GM19467 (cell line): ENCODE results near the gene CLTB.
"Not testable (repeated sequence)": the region's sequence is repeated elsewhere in the genome, so short reads cannot be mapped to it uniquely, and the experiment has no call there.

Experiments
- ATAC-seq: cut with Tn5 transposase; IDR thresholded peaks from one replicate; pipeline ENCODE4 v1.9.1; 2021; ENCODE audit warnings: mild to moderate bottlenecking, moderate library complexity; ENCODE audit not compliant: unreplicated experiment

The CLTB gene

GRCh38 chr5:176429972-176430371, 13.6 kb upstream of the CLTB start:
- no peak for ATAC-seq

- no peak for ATAC-seq
Measured at GRCh38 chr5:176427971-176428370, 11.6 kb upstream of the CLTB start.

- ATAC-seq = no peak
Measured at GRCh38 chr5:176426876-176427275, 10.5 kb upstream of the CLTB start.

GRCh38 chr5:176425791-176426190, 9.5 kb upstream of the CLTB start:
- no peak for ATAC-seq

- no peak for ATAC-seq
Measured at GRCh38 chr5:176425138-176425537, 8.8 kb upstream of the CLTB start.

GRCh38 chr5:176424181-176424580, 7.8 kb upstream of the CLTB start:
- ATAC-seq = no peak

- no peak for ATAC-seq
Measured at GRCh38 chr5:176420972-176421544, 4.7 kb upstream of the CLTB start.

- no peak for ATAC-seq
Measured at GRCh38 chr5:176420086-176420485, 3.7 kb upstream of the CLTB start.

- no peak for ATAC-seq
Measured at GRCh38 chr5:176418251-176418650, 1.9 kb upstream of the CLTB start.

GRCh38 chr5:176416965-176417364, 626 bp upstream of the CLTB start:
- ATAC-seq = no peak

- ATAC-seq = no peak
Measured at GRCh38 chr5:176415240-176415951, 943 bp downstream of the CLTB start.

- no peak for ATAC-seq
Measured at GRCh38 chr5:176414704-176415103, 1.6 kb downstream of the CLTB start.

GRCh38 chr5:176413709-176414191, 2.6 kb downstream of the CLTB start:
- ATAC-seq = no peak

GRCh38 chr5:176413255-176413565, 3.1 kb downstream of the CLTB start:
- no peak for ATAC-seq

GRCh38 chr5:176412517-176413254, 3.7 kb downstream of the CLTB start:
- ATAC-seq = no peak

- ATAC-seq = no peak
Measured at GRCh38 chr5:176410486-176411180, 5.7 kb downstream of the CLTB start.

GRCh38 chr5:176409765-176410164, 6.6 kb downstream of the CLTB start:
- ATAC-seq = no peak

GRCh38 chr5:176408590-176408989, 7.7 kb downstream of the CLTB start:
- no peak for ATAC-seq

GRCh38 chr5:176408252-176408573, 8.1 kb downstream of the CLTB start:
- not testable (repeated sequence) for ATAC-seq

GRCh38 chr5:176407456-176408251, 8.7 kb downstream of the CLTB start:
- ATAC-seq = no peak
